ENCODE results near the gene SRRM2.

GRCh38 chr16:2736476-2737237, 15.8 kb upstream of the SRRM2 start:
- TF ChIP-seq CTCF (IDR thresholded peaks at IDR 0.05) (no peak), POLR2A (IDR thresholded peaks at IDR 0.05) (no peak)

Data from stomach (tissue), 4 donors.